ENCODE measurements around the gene BBX. TPM values are rescaled to one million over a fixed set of nuclear protein-coding genes. Genes with fewer than 3 reads are reported as not detected.
A peak's percentile ranks its signal among the peaks of the same experiment; 100 is the strongest.

The BBX gene
- total RNA-seq, 5 donors from 2014 or later (not counting 1 experiment from before 2014, with no cell fraction given): 67.7 to 89.8 (median 82.0) TPM

DNA sequence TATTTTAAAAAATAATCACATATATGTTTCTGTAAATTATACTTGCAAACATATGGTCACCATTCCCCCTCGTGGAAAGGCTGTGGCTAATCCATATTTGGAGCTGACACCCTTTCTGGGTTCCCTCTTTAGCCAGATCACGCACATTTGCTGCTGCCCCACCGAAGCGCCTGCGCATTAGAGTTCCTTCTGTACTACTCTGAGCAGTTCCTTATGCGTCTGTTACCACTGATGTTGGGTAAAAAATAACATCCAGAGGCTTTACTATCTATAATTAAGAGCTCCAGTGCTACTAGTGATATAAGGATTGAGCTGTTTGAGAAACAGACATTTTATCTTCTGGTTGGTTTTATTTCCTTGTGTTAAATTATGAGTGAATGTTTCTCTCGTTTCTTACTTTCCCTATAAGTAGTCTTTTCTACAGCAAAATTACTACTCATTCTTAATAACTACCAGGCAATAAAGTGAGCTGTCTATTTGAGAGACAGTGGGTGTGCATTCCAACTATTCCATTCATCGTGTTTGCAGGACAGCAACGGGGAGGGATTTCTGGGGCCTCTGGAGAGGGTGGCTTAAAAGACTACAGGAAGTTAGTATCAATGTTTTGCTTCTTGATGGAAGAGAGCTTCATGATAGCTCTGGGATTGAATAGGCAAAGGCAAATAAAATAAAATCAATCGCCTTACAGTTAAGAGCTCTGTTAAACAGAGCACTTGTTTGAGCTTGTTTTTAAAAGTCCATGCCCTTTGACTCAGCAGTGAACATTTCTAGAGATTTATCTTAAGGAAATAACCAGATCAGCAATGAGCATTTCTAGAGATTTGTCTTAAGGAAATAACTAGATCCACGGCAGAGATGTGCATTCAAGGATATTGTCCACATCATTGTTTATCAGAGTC lies 322.9 kb downstream of the BBX start:
- H3K27me3 Mint-ChIP-seq: no peaks in the 10 kb centered on the region
- Histone ChIP-seq H3K27ac (ENCODE audit: low read length) (no peak overlapping the region), H3K4me3 (ENCODE audit: control insufficient read depth in 1 of 2, extremely low read depth in 1 of 2, low read length in 1 of 2) (no peak overlapping the region), H3K36me3 (ENCODE audit: control insufficient read depth in 2 of 2, extremely low read depth in 1 of 2, insufficient read depth in 1 of 2, low read length in 1 of 2) (no peaks in the 10 kb centered on the region), H3K27me3 (replicated peaks in 1 of 2; ENCODE audit: control insufficient read depth in 2 of 2, extremely low read depth in 1 of 2, insufficient read depth in 2 of 2, low read length in 1 of 2) (no peaks in the 10 kb centered on the region), H3K9me3 (no peaks in the 10 kb centered on the region), H3K4me1 (ENCODE audit: control insufficient read depth in 1 of 2, extremely low read depth in 1 of 2, insufficient read depth in 2 of 2, low read length in 2 of 2) (no peaks in the 10 kb centered on the region)
- ChIA-PET CTCF (interaction anchor here (0.6 to 1.1 kb wide), 4 partner anchors 10 to 609 kb away, joined by 3 to 6 read pairs (median 3); no protein-coding TSS in a partner anchor), POLR2A (interaction anchor here in 1 of 2 donors (0.5 kb wide), 1 partner anchor 185 kb away, joined by 8 read pairs; no protein-coding TSS in a partner anchor)
- H3K27ac Mint-ChIP-seq: no peak overlapping the region
- WGBS (ENCODE audit: insufficient coverage): 94% methylated on average over 2 of the region's 11 CpGs
- H3K4me3 Mint-ChIP-seq: no peak overlapping the region
- H3K36me3 Mint-ChIP-seq: no peaks in the 10 kb centered on the region
- no peaks in the 10 kb centered on the region for H3K9me3 Mint-ChIP-seq
- DNase-seq (no peak), ATAC-seq (replicated peaks in 1 of 4) (no peak)
- no peaks in the 10 kb centered on the region for H3K4me1 Mint-ChIP-seq

DNA sequence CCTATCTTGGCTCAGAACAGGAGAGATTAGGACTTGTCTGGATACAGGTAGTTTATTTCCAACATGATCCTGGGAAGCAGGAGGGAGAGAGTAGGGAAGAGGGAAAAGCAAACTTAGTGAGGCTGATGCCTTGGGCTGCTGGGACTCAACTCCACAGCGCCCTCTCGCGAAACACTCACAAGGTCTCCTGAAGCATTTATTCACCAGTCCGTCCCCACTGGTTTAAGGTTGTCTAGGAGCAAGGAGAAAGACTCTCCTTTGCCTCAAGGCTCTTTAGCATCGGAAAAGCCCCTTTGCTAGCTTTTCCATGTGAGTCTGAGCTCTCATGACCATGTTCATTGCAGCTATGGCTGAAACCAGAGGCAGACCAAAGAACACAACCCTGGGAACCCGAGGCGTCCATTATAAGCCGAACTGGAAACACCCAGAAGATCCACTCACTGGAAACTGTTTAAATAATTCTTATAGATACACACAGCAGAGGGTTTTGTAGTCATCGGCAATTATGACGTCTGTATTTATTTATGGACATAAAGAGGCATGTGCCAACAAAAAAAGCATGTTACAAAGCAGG lies 323.6 kb downstream of the BBX start:
- peak in 23 of 35 experiments; percentile 1 to 52 (median 17) for DNase-seq

DNA sequence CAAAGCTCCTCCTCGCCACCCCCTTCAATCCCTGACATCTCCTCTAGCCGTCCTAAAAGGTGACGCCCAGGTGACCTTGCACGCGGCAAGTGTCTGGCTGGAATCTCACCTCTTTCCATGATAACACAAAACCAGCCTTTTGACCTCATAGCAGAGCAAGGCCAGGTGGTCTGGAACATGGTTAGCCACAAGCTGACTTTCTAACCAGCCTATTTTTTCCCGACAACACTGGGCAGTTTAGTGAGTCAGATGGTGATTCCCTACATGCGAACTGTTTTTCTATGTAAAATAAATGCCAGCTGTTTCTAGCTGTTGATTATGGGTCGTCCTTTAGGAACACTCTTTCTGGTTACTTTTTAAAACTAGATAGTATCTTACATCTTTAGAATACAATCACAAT lies 325.0 kb downstream of the BBX start:
- H3K4me3 Mint-ChIP-seq: no peak overlapping the region
- 85% methylated on average over 4 of the region's 8 CpGs for WGBS (ENCODE audit: insufficient coverage)
- no peaks in the 10 kb centered on the region for H3K36me3 ChIP-seq (ENCODE audit: control insufficient read depth in 2 of 2, extremely low read depth in 1 of 2, insufficient read depth in 1 of 2, low read length in 1 of 2)
- H3K9me3 Mint-ChIP-seq: peaks cover 2 to 5% (median 4%) of the 10 kb centered on the region in 3 donors
- no peaks in the 10 kb centered on the region for H3K4me1 Mint-ChIP-seq
- no peaks in the 10 kb centered on the region for H3K9me3 ChIP-seq
- H3K36me3 Mint-ChIP-seq: no peaks in the 10 kb centered on the region
- CTCF ChIA-PET: interaction anchor here in 1 of 2 donors (0.7 kb wide), 2 partner anchors 12 to 630 kb away, joined by 3 read pairs; no protein-coding TSS in a partner anchor
- no peak overlapping the region for H3K27ac Mint-ChIP-seq
- ATAC-seq (replicated peaks in 1 of 4) (no peak), DNase-seq (no peak)
- no peaks in the 10 kb centered on the region for H3K4me1 ChIP-seq (ENCODE audit: control insufficient read depth in 1 of 2, extremely low read depth in 1 of 2, insufficient read depth in 2 of 2, low read length in 2 of 2)
- POLR2A ChIA-PET: interaction anchor here in 1 of 2 donors (1.3 kb wide), 1 partner anchor 9 kb away, joined by 3 read pairs; no protein-coding TSS in a partner anchor
- no peaks in the 10 kb centered on the region for H3K27me3 Mint-ChIP-seq
- no peak overlapping the region for H3K27ac ChIP-seq (ENCODE audit: low read length)
- H3K4me3 ChIP-seq (ENCODE audit: control insufficient read depth in 1 of 2, extremely low read depth in 1 of 2, low read length in 1 of 2): no peak overlapping the region
- no peaks in the 10 kb centered on the region for H3K27me3 ChIP-seq (replicated peaks in 1 of 2; ENCODE audit: control insufficient read depth in 2 of 2, extremely low read depth in 1 of 2, insufficient read depth in 2 of 2, low read length in 1 of 2)

More for the DNA sequence above, 323.6 kb downstream of the BBX start:
- 20% methylated on average over 2 of the region's 10 CpGs for WGBS (ENCODE audit: insufficient coverage)
- Histone ChIP-seq H3K27me3 (replicated peaks in 1 of 2; ENCODE audit: control insufficient read depth in 2 of 2, extremely low read depth in 1 of 2, insufficient read depth in 2 of 2, low read length in 1 of 2) (no peaks in the 10 kb centered on the region), H3K27ac (ENCODE audit: low read length) (no peak overlapping the region), H3K36me3 (ENCODE audit: control insufficient read depth in 2 of 2, extremely low read depth in 1 of 2, insufficient read depth in 1 of 2, low read length in 1 of 2) (no peaks in the 10 kb centered on the region), H3K9me3 (no peaks in the 10 kb centered on the region), H3K4me1 (ENCODE audit: control insufficient read depth in 1 of 2, extremely low read depth in 1 of 2, insufficient read depth in 2 of 2, low read length in 2 of 2) (no peaks in the 10 kb centered on the region), H3K4me3 (ENCODE audit: control insufficient read depth in 1 of 2, extremely low read depth in 1 of 2, low read length in 1 of 2) (no peak overlapping the region)
- Mint-ChIP-seq H3K9me3 (no peaks in the 10 kb centered on the region), H3K27ac (no peak overlapping the region), H3K4me3 (no peak overlapping the region), H3K27me3 (no peaks in the 10 kb centered on the region), H3K4me1 (no peaks in the 10 kb centered on the region), H3K36me3 (no peaks in the 10 kb centered on the region)
- no peak for ATAC-seq (replicated peaks in 1 of 4)
- CTCF ChIA-PET: interaction anchor here (0.9 to 1.1 kb wide), 2 partner anchors 10 to 170 kb away, joined by 3 to 6 read pairs; no protein-coding TSS in a partner anchor
- POLR2A ChIA-PET: no interaction called here

DNA sequence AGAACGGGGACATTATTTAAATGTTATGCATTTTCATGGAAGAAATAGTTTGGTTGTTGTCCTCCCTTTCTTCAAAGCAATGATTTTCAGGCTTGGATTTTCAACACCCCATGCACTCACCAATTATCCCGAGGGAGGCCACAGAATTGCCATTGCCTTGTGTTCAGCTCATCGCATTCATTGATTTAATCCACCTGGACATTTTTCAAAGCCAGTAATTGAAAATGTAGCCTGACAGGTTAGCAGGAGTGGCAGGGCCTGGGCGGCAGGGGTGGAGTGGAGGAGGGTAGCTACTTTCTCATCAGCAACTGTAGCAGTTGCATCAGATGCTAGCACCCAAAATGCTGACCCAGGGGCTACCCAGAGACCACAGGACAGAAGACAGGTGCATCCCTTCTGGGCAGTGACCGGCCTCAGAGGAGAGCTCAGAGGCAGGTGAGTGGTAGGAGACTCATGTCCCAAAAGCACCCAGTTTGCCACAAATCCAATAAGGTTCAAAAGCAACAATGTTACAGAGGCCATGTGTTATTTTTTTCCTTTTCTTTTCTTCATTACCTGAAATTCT lies 325.7 kb downstream of the BBX start:
- ATAC-seq (replicated peaks in 1 of 4) (no peak), DNase-seq (no peak)
- no peaks in the 10 kb centered on the region for H3K36me3 Mint-ChIP-seq
- H3K27ac Mint-ChIP-seq: no peak overlapping the region
- CTCF ChIA-PET: interaction anchor here in 1 of 2 donors (0.7 kb wide), 1 partner anchor 629 kb away, joined by 3 read pairs; no protein-coding TSS in a partner anchor
- no peaks in the 10 kb centered on the region for H3K4me1 Mint-ChIP-seq
- H3K27me3 Mint-ChIP-seq: no peaks in the 10 kb centered on the region
- no peaks in the 10 kb centered on the region for H3K9me3 ChIP-seq
- H3K27me3 ChIP-seq (replicated peaks in 1 of 2; ENCODE audit: control insufficient read depth in 2 of 2, extremely low read depth in 1 of 2, insufficient read depth in 2 of 2, low read length in 1 of 2): no peaks in the 10 kb centered on the region
- no peak overlapping the region for H3K27ac ChIP-seq (ENCODE audit: low read length)
- no peak overlapping the region for H3K4me3 Mint-ChIP-seq
- peaks cover 2 to 5% (median 4%) of the 10 kb centered on the region in 3 donors for H3K9me3 Mint-ChIP-seq
- POLR2A ChIA-PET: interaction anchor here in 1 of 2 donors (1.3 kb wide), 1 partner anchor 10 kb away, joined by 3 read pairs; no protein-coding TSS in a partner anchor
- no peaks in the 10 kb centered on the region for H3K4me1 ChIP-seq (ENCODE audit: control insufficient read depth in 1 of 2, extremely low read depth in 1 of 2, insufficient read depth in 2 of 2, low read length in 2 of 2)
- H3K4me3 ChIP-seq (ENCODE audit: control insufficient read depth in 1 of 2, extremely low read depth in 1 of 2, low read length in 1 of 2): no peak overlapping the region
- WGBS (ENCODE audit: insufficient coverage): no CpG with 5 or more reads among the region's 5 CpGs
- no peaks in the 10 kb centered on the region for H3K36me3 ChIP-seq (ENCODE audit: control insufficient read depth in 2 of 2, extremely low read depth in 1 of 2, insufficient read depth in 1 of 2, low read length in 1 of 2)

DNA sequence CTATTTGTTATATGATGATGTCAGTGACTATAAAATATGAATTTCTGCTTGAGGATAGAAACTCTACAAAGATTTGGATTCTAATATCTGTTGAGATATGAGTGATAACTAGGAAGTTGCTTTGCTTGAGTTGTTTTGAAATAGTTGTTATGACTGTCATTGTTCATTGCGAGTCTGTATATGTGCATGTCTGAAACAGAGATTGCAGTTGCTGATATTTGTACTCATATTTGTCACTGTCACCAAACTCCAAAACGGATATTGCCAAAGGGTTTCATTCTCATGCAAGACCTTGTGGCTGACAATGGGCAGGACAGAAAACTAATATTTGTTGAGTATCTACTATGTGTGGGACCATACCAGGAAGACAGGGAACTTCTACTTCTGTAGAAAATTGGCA lies 327.9 kb downstream of the BBX start:
- CTCF ChIA-PET: interaction anchor here (0.6 to 0.7 kb wide), 4 partner anchors 32 to 980 kb away, joined by 4 to 8 read pairs (median 5); no protein-coding TSS in a partner anchor
- WGBS (ENCODE audit: insufficient coverage): no CpG with 5 or more reads among the region's 2 CpGs
- H3K27me3 Mint-ChIP-seq: no peaks in the 10 kb centered on the region
- H3K4me1 Mint-ChIP-seq: no peaks in the 10 kb centered on the region
- DNase-seq (no peak), ATAC-seq (replicated peaks in 1 of 4) (no peak)
- no peaks in the 10 kb centered on the region for H3K36me3 Mint-ChIP-seq
- H3K9me3 Mint-ChIP-seq: peaks cover 2 to 5% (median 4%) of the 10 kb centered on the region in 3 donors
- H3K27ac ChIP-seq (ENCODE audit: low read length): no peak overlapping the region
- no peak overlapping the region for H3K4me3 ChIP-seq (ENCODE audit: control insufficient read depth in 1 of 2, extremely low read depth in 1 of 2, low read length in 1 of 2)
- POLR2A ChIA-PET: interaction anchor here in 1 of 2 donors (0.7 kb wide), 2 partner anchors 11 to 714 kb away, joined by 9 to 10 read pairs; no protein-coding TSS in a partner anchor
- H3K4me1 ChIP-seq (ENCODE audit: control insufficient read depth in 1 of 2, extremely low read depth in 1 of 2, insufficient read depth in 2 of 2, low read length in 2 of 2): no peaks in the 10 kb centered on the region
- H3K4me3 Mint-ChIP-seq: no peak overlapping the region
- no peaks in the 10 kb centered on the region for H3K27me3 ChIP-seq (replicated peaks in 1 of 2; ENCODE audit: control insufficient read depth in 2 of 2, extremely low read depth in 1 of 2, insufficient read depth in 2 of 2, low read length in 1 of 2)
- H3K9me3 ChIP-seq: no peaks in the 10 kb centered on the region
- no peaks in the 10 kb centered on the region for H3K36me3 ChIP-seq (ENCODE audit: control insufficient read depth in 2 of 2, extremely low read depth in 1 of 2, insufficient read depth in 1 of 2, low read length in 1 of 2)
- no peak overlapping the region for H3K27ac Mint-ChIP-seq

DNA sequence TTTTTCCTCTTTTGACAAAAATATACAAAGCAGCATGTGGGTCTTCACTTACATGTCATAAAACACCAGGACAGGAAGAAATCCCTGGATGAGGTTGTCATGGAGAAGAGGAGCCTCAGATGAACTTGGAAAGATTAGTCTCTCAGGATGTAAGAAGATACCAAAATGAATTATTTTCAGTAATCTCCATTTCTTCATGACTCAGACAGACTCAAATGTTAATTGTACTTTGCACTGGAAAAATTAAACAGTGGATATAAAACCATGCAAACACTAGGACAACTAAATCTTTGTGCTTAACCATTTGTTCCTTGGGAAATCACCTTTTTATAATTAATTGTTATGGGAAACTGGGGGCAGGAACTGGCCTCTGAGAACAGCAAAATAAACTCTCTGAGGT lies 331.1 kb downstream of the BBX start:
- ChIA-PET CTCF (no interaction called here), POLR2A (no interaction called here)
- Mint-ChIP-seq H3K9me3 (peaks cover 2 to 5% (median 4%) of the 10 kb centered on the region in 3 donors), H3K27me3 (no peaks in the 10 kb centered on the region), H3K4me3 (no peak overlapping the region), H3K4me1 (no peaks in the 10 kb centered on the region), H3K27ac (no peak overlapping the region), H3K36me3 (no peaks in the 10 kb centered on the region)
- H3K4me3 ChIP-seq (ENCODE audit: control insufficient read depth in 1 of 2, extremely low read depth in 1 of 2, low read length in 1 of 2): no peak overlapping the region
- H3K27ac ChIP-seq (ENCODE audit: low read length): no peak overlapping the region
- no peaks in the 10 kb centered on the region for H3K4me1 ChIP-seq (ENCODE audit: control insufficient read depth in 1 of 2, extremely low read depth in 1 of 2, insufficient read depth in 2 of 2, low read length in 2 of 2)
- H3K27me3 ChIP-seq (replicated peaks in 1 of 2; ENCODE audit: control insufficient read depth in 2 of 2, extremely low read depth in 1 of 2, insufficient read depth in 2 of 2, low read length in 1 of 2): no peaks in the 10 kb centered on the region
- no peaks in the 10 kb centered on the region for H3K9me3 ChIP-seq
- no peaks in the 10 kb centered on the region for H3K36me3 ChIP-seq (ENCODE audit: control insufficient read depth in 2 of 2, extremely low read depth in 1 of 2, insufficient read depth in 1 of 2, low read length in 1 of 2)
- ATAC-seq (replicated peaks in 1 of 4): no peak
- no peak for DNase-seq

All from T-cell (primary cell).